HEK293 (cell line): ENCODE results near the gene SLC30A7.
"Not testable (repeated sequence)": the region's sequence is repeated elsewhere in the genome, so short reads cannot be mapped to it uniquely, and the experiment has no call there.

Experiments used
- CTCF ChIA-PET: fragments of 350-600 bp; formaldehyde crosslinking; extraction: SDS; loops from one replicate; lab custom pipeline; 2021; ENCODE audit warnings: antibody characterized with exemption; lab: Yijun Ruan, JAX
- POLR2A ChIA-PET: fragments of 300-600 bp; formaldehyde crosslinking; extraction: SDS; loops from one replicate; lab custom pipeline; 2020; ENCODE audit warnings: antibody characterized with exemption, inconsistent platforms; lab: Yijun Ruan, JAX
- H3K27ac ChIP-seq: fragments of 200-500 bp; sonication (Bioruptor generic); 2 replicates; pipeline ENCODE4 v1.5.1; 2014; ENCODE audit warnings: low read depth, low read length, control low read depth, inconsistent platforms; ENCODE audit errors: extremely low read depth
- H3K36me3 ChIP-seq, 2 experiments: fragments of 200-500 bp in 1 of 2; sonication (Bioruptor generic) in 1 of 2; 1 replicate in 1 of 2; 2 replicates in 1 of 2; pipeline ENCODE4 v1.5.1; 2014 to 2017; ENCODE audit warnings: inconsistent platforms in 2 of 2, low read length in 2 of 2; ENCODE audit not compliant: control insufficient read depth in 2 of 2, insufficient read depth in 1 of 2
- H3K4me1 ChIP-seq: fragments of 200-500 bp; sonication (Bioruptor generic); 2 replicates; pipeline ENCODE4 v1.5.1; 2014; ENCODE audit warnings: mild to moderate bottlenecking, low read length, inconsistent platforms; ENCODE audit not compliant: control insufficient read depth, insufficient read depth
- H3K4me3 ChIP-seq: 2 replicates; pipeline ENCODE4 v1.5.1; 2011; ENCODE audit warnings: low read depth, mild to moderate bottlenecking, control low read depth, low read length, moderate library complexity
- H3K9me3 ChIP-seq: fragments of 200-500 bp; sonication (Bioruptor generic); 2 replicates; pipeline ENCODE4 v1.5.1; 2014; ENCODE audit warnings: low read depth, low read length, inconsistent platforms; ENCODE audit not compliant: control insufficient read depth, insufficient read depth
- ATF2 ChIP-seq: fragments of 450-650 bp; formaldehyde crosslinking; IDR thresholded peaks from 2 replicates; pipeline ENCODE4 v1.5.1; 2016; ENCODE audit warnings: missing biosample characterization, missing genetic modification characterization, low read depth
- BCL11A ChIP-seq: fragments of 450-650 bp; formaldehyde crosslinking; IDR thresholded peaks from 2 replicates; pipeline ENCODE4 v1.5.1; 2016; ENCODE audit warnings: low read depth, missing biosample characterization, missing genetic modification characterization
- PBX3 ChIP-seq: sonication (generic); formaldehyde crosslinking; IDR thresholded peaks from 2 replicates; pipeline ENCODE4 v1.8.1; 2022; ENCODE audit warnings: mild to moderate bottlenecking, moderate library complexity, missing genetic modification reagents
- ZBTB17 ChIP-seq: fragments of 450-650 bp; formaldehyde crosslinking; IDR thresholded peaks from 2 replicates; pipeline ENCODE4 v1.5.1; 2016; ENCODE audit warnings: missing biosample characterization, missing genetic modification characterization
- ZBTB44 ChIP-seq: fragments of 450-650 bp; IDR thresholded peaks from 2 replicates; pipeline ENCODE4 v1.5.1; 2018; ENCODE audit warnings: missing biosample characterization, mild to moderate bottlenecking, missing genetic modification characterization
- ZFP69B ChIP-seq: fragments of 450-650 bp; formaldehyde crosslinking; IDR thresholded peaks from 2 replicates; pipeline ENCODE4 v1.5.1; 2016; ENCODE audit warnings: missing biosample characterization, missing genetic modification characterization
- ZIC2 ChIP-seq: fragments of 450-650 bp; formaldehyde crosslinking; IDR thresholded peaks from 2 replicates; pipeline ENCODE4 v1.5.1; 2016; ENCODE audit warnings: missing biosample characterization, missing genetic modification characterization
- ZNF184 ChIP-seq: fragments of 450-650 bp; IDR thresholded peaks from 2 replicates; pipeline ENCODE4 v1.5.1; 2018; ENCODE audit warnings: missing biosample characterization, mild to moderate bottlenecking, missing genetic modification characterization
- ZNF433 ChIP-seq: fragments of 450-650 bp; formaldehyde crosslinking; IDR thresholded peaks from 2 replicates; pipeline ENCODE4 v1.5.1; 2016; ENCODE audit warnings: missing biosample characterization, missing genetic modification characterization, low read depth
- ZNF529 ChIP-seq: fragments of 450-650 bp; formaldehyde crosslinking; IDR thresholded peaks from 2 replicates; pipeline ENCODE4 v1.5.1; 2017; ENCODE audit warnings: missing genetic modification characterization, missing biosample characterization; ENCODE audit not compliant: insufficient replicate concordance
- ZNF692 ChIP-seq: fragments of 450-650 bp; formaldehyde crosslinking; IDR thresholded peaks from 2 replicates; pipeline ENCODE4 v1.5.1; 2016; ENCODE audit warnings: missing biosample characterization, missing genetic modification characterization
- ZNF777 ChIP-seq: fragments of 450-650 bp; formaldehyde crosslinking; IDR thresholded peaks from 2 replicates; pipeline ENCODE4 v1.5.1; 2017; ENCODE audit warnings: missing biosample characterization, missing genetic modification characterization, borderline replicate concordance

Gene SLC30A7

GRCh38 chr1:100943533-100943932, 47.6 kb downstream of the SLC30A7 start:
- TF ChIP-seq ZNF433 (tag by site-specific recombination) (no peak), ZNF184 (tag by site-specific recombination) (no peak), ZNF777 (tag by site-specific recombination) (no peak), ATF2 (tag by site-specific recombination) (0 out of 2 replicates have a peak, but pooled peaks have one; percentile 21), BCL11A (tag by site-specific recombination) (no peak), PBX3 (no peak)
- Histone ChIP-seq H3K27ac (no peak overlapping the region), H3K9me3 (no peaks in the 10 kb centered on the region), H3K4me3 (no peak overlapping the region), H3K4me1 (no peaks in the 10 kb centered on the region), H3K36me3 (peaks cover 0 to 28% of the 10 kb centered on the region in 2 experiments; a peak in 1 of 3 replicates)
- CTCF ChIA-PET = interaction anchor here (1.3 kb wide), 1 partner anchor 295 kb away, joined by 4 read pairs; no protein-coding TSS in a partner anchor
- POLR2A ChIA-PET = no interaction called here

GRCh38 chr1:100946064-100946463, 50.2 kb downstream of the SLC30A7 start:
- POLR2A ChIA-PET, H3K27ac ChIP-seq, H3K9me3 ChIP-seq, CTCF ChIA-PET, H3K4me3 ChIP-seq: not testable (repeated sequence)
- Histone ChIP-seq H3K4me1 (peaks cover 11% of the 10 kb centered on the region), H3K36me3 (peaks cover 0 to 20% of the 10 kb centered on the region in 2 experiments; a peak in 1 of 3 replicates)

GRCh38 chr1:100947816-100948215, 51.9 kb downstream of the SLC30A7 start:
- H3K27ac ChIP-seq, POLR2A ChIA-PET, H3K4me3 ChIP-seq, H3K9me3 ChIP-seq, CTCF ChIA-PET: not testable (repeated sequence)
- peaks cover 11% of the 10 kb centered on the region for H3K4me1 ChIP-seq
- peak; percentile 88 for TF ChIP-seq ZNF529
- H3K36me3 ChIP-seq = peaks cover 0 to 18% of the 10 kb centered on the region in 2 experiments; a peak in 1 of 3 replicates

- H3K27ac ChIP-seq, POLR2A ChIA-PET, H3K4me3 ChIP-seq, H3K9me3 ChIP-seq: not testable (repeated sequence)
- Histone ChIP-seq H3K36me3 (peaks cover 0 to 10% of the 10 kb centered on the region in 2 experiments; a peak in 1 of 3 replicates), H3K4me1 (peaks cover 11% of the 10 kb centered on the region)
- CTCF ChIA-PET = interaction anchor here (0.7 to 1.2 kb wide), 3 partner anchors 20 to 868 kb away, joined by 3 read pairs; no protein-coding TSS in a partner anchor
Observed at GRCh38 chr1:100948721-100949405, 53.0 kb downstream of the SLC30A7 start.

- peaks cover 0 to 10% of the 10 kb centered on the region in 2 experiments; a peak in 1 of 3 replicates for H3K36me3 ChIP-seq
- H3K4me3 ChIP-seq, POLR2A ChIA-PET, H3K27ac ChIP-seq, H3K9me3 ChIP-seq: not testable (repeated sequence)
- peaks cover 11% of the 10 kb centered on the region for H3K4me1 ChIP-seq
- CTCF ChIA-PET = interaction anchor here (1.1 to 1.2 kb wide), 2 partner anchors 20 to 360 kb away, joined by 3 read pairs; no protein-coding TSS in a partner anchor
- TF ChIP-seq ZBTB17 (tag by site-specific recombination) (peak; percentile 76), ZFP69B (tag by site-specific recombination) (peak; percentile 92), ZBTB44 (tag by site-specific recombination) (peak; percentile 63; the same call in 1 of the 2 replicates), ZIC2 (tag by site-specific recombination) (0 out of 2 replicates have a peak, but pooled peaks have one; percentile 8), ZNF692 (tag by site-specific recombination) (peak; percentile 94)
Observed at GRCh38 chr1:100949515-100950158, 53.7 kb downstream of the SLC30A7 start.
